ENCODE results near the gene RFXANK.

- TF ChIP-seq POLR2AphosphoS5 (IDR thresholded peaks at IDR 0.05; ENCODE audit: low read depth, low read length) (no peak), TAF1 (IDR thresholded peaks at IDR 0.05; ENCODE audit: borderline replicate concordance, insufficient read depth, low read length) (no peak), REST (IDR thresholded peaks at IDR 0.05; ENCODE audit: insufficient read depth in 1 of 2, low read depth in 2 of 2, low read length in 2 of 2) (no peak)
Observed at GRCh38 chr19:19238126-19238894, 46.3 kb downstream of the RFXANK start.
